GM12873 (cell line): ENCODE results near the gene KDM4B.

Experiments
- CTCF ChIP-seq: IDR thresholded peaks from 2 replicates; pipeline ENCODE4 v1.5.1; 2012; ENCODE audit warnings: low read depth, mild to moderate bottlenecking, moderate library complexity, low read length, control low read depth; ENCODE audit not compliant: insufficient read depth; ENCODE audit errors: missing control alignments

Gene KDM4B

GRCh38 chr19:4986056-4986455 lies 17.1 kb downstream of the KDM4B start:
- TF ChIP-seq CTCF: no peak

GRCh38 chr19:4986471-4986891 lies 17.6 kb downstream of the KDM4B start:
- no peak for TF ChIP-seq CTCF

GRCh38 chr19:4987256-4987655 lies 18.3 kb downstream of the KDM4B start:
- TF ChIP-seq CTCF: no peak

- TF ChIP-seq CTCF: no peak
Measured at GRCh38 chr19:4987692-4988370, 18.9 kb downstream of the KDM4B start.

- TF ChIP-seq CTCF: no peak
Measured at GRCh38 chr19:4988770-4989251, 19.9 kb downstream of the KDM4B start.

GRCh38 chr19:4990306-4990705 lies 21.4 kb downstream of the KDM4B start:
- no peak for TF ChIP-seq CTCF

- no peak for TF ChIP-seq CTCF
Measured at GRCh38 chr19:4991538-4991937, 22.6 kb downstream of the KDM4B start.
